Activated CD8-positive, alpha-beta memory T cell treated with anti-CD3 and anti-CD28 coated beads, Interleukin-2, amount 50 U/mL, for 48 hours (primary cell): Measurements from ENCODE around the gene RBP3.

ENCODE experiments used
- DNase-seq: peaks from one replicate; pipeline ENCODE4 v3.0.0-alpha.2; 2020

RBP3 gene

DNA sequence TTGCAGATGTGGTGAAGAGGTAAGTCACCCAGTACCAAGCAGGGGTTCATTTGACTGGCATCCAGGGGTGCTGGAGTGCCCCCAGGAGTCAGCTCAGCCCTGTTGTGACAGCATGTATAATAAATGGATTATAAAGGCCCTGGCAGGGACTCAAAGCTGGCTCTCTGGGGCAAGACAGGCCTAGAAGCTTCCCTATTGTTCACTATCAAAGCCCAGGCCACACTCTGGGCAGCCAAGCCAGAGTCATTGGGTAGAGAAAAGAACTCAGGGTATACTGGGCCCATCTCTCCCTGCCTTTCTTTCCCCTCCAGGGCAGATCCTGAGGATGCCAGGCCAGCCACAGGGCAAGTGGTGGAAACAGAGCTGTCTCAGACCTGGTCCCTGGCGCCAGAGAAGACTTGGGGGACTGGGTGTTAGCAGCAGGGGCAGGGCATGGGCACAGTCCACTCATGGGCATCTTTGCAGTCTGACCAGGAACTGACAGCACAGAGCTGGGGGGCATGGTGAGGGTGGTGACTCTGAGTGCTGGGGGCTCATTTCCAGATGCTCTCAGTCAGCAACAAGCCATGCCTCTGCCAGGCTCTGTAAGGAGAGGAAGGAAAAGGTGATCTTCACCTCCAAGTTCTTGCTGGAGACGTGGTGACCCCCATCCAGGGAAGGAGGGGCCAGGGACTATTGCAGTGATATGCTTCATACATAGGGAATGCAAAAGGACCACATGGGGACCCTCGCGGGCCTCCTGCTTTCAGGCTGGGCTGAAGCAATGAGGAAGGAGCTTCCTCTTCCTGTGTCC, 11.7 kb downstream of the RBP3 start:
- no peak for DNase-seq

DNA sequence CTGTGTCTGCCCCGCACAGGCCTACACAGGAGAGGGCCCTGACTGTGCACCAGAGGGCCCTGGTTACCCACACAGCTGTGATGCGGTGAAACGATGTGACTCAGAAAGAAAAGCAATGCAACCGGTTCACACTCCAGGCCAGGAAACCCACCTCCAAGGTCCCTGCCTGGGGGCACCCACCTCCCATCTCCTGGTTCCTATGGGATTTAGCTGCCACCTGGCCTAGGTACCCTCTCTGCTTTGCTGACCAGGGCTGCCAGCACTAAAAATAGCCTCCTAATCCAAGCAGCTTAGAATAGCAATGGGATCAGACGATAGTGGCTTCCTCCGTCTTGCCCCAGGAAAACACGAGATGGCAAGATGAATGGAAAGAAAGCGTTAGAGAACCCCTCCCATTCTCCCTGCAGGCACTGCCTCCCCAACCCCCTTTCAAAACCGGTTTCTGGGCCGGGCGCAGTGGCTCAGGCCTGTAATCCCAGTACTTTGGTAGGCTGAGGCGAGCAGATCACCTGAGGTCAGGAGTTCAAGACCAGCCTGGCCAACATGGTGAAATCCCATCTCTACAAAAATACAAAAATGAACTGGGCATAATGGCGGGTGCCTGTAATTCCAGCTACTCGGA, 12.4 kb downstream of the RBP3 start:
- no peak for DNase-seq

GRCh38 chr10:47361293-47361692, 13.1 kb downstream of the RBP3 start:
- DNase-seq, result peak; percentile 75

GRCh38 chr10:47362199-47362598, 14.0 kb downstream of the RBP3 start:
- DNase-seq, result no peak

DNA sequence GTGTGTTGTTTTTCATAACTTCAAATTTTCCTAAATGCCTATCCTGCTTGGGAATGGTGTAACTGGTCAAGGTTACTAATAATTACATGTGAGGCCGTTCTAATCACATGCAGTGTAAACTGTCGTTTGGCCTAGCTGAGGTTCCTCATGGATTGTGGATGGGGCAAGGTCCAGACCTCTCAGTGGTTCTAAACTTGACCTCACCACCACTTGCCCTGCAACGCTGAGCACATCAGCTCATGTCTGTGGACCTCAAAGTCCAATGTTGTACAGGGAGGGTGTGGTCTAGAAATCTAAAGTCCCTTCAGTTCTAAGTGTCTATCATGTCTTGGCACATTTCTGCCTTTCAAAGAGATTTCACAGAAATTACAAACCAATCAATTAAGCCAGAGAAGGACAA, 15.6 kb downstream of the RBP3 start:
- DNase-seq, result no peak

DNA sequence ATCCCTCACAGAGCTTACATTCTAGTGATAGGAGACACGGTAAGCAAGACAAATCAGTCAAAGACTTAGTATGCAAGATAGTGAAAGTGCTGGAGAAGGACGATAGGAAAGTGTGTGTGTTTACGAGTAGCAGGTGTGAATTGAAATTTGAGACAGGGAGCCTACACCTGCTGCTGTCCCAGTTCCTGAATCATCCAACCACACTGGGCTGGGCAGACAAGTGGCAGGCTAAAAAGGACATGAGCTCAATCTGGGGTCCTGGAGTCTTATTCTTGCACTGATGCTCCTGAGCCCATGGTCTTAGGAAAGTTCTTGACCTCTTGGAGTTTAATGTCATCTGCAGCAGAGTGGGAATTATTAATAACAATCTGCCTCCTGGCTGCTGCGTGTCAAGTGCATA, 16.2 kb downstream of the RBP3 start:
- DNase-seq, result no peak

DNA sequence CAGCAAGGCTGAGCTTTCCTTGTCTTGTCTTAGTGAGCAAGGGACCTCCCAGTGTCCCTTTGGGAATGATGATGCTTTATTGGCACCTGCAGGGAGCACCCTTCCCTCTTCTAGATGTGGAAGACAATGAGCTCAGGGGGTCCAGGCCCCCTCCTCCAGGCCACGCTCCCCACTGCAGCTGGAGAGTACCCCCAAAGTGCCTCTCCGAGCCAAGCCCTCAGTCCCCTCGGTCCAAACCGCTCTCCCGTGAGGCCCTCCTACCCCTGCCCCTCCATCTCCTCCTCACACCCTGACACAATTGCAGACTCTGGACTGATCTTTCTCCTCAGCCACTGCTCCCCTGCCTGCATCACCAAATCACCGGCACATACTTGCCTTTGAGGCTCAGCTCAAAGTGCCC, 16.7 kb downstream of the RBP3 start:
- DNase-seq, result no peak

DNA sequence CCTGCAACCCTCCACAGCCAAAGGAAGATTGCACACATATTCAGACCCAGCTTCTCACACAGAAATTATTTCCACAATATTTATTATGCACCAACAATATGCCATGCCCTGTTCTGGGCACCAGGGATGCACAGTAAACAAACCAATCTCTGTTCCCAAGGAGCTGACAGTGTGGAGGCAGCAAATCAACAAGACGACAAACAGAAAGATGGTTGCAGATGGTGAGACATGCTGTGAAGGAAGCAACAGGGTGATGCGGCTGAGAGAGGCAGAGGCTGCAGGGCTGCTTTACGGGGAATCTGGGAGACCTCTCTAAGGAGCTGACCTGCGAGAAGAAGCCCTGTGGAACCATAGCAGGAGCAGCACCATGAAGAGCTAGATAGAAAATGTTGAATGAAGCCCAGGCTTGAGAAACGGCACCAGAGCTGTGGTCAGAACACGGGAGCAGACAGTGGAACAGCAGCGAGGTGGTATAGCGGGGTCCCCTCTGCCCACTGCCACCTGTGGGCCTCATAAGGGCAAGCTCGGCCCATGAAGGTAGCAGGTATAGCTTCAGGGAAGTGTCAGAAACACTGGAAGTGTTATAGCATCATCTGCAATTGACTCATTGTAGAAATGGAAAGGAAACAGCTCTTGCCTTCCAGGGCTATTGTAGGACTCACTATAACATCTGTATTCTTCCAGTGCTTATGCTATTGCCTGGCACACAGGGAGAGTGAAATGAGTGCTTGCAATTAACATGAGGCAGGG, 17.4 kb downstream of the RBP3 start:
- DNase-seq, result no peak

GRCh38 chr10:47366181-47366631, 18.0 kb downstream of the RBP3 start:
- DNase-seq, result no peak

GRCh38 chr10:47366731-47367460, 18.7 kb downstream of the RBP3 start:
- peak; percentile 18 for DNase-seq

- no peak for DNase-seq
Observed at GRCh38 chr10:47367646-47368045, 19.5 kb downstream of the RBP3 start.

- DNase-seq, result peak; percentile 36
Observed at GRCh38 chr10:47368431-47369180, 20.4 kb downstream of the RBP3 start.

DNA sequence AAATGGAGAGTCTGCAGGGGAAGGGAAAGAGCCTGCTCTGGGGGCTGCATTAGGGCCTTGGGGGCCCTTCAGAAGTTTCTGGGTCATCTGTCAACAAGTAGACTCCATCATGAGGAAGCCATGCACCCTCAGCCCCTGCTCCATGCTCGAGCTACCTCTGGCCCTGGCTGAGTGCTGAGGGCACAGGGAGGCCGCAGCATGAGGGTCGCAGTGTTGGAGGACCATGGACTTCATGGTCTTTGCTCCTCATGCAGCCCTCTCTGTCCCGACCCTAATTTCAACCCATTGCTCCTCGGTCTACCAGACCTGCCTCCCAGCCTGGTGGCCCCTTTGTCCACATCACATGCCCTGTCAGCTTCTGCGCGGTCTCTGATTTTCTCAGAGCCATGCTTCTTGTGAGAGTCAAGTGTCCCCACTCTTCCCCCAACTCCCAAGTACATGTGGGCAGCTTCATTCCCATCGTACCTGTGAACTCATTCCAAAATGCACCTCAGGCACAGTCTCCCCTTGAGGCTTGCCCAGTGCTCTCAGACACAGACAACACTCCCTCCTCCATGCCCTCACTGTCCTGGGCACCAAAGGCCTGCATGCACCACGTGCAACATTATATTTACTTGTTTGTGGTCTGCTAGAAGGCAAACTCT, 21.2 kb downstream of the RBP3 start:
- peak; percentile 15 for DNase-seq

DNA sequence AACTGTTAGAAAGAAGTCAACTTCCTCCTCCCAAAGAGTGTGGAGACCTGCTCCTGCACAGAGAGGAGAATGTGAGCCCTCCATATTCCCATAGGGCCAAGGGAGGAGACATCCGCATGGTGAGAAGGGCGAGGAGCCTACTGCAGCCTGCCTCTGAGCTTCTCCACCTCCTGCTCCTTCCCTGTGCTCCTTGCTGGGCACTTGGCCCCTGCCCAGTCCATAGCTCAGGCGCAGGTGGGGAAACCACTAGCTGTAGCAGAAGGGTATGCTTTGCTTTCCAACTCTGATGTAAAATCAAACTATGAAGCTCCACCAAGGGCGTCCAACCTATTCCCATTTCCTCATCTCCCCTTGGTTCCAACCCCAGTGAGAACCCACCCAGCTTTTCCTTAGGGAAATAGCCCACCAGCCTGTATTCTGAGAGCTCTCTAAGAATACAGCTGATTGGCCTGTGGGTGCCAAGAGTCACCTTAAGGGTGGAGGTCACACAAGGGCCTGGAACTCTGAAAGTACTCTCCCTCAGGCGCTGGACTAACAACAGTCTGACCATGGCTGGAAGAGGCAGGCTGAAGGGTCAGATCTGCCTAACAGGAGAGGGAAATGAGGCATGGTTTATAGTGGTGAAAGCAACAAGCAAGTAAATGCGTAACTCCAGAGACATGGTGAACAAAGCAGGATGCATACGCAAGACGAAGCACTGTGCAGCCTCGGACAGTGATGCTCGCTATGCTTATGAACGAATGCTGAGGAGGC, 22.0 kb downstream of the RBP3 start:
- peak; percentile 22 for DNase-seq

DNA sequence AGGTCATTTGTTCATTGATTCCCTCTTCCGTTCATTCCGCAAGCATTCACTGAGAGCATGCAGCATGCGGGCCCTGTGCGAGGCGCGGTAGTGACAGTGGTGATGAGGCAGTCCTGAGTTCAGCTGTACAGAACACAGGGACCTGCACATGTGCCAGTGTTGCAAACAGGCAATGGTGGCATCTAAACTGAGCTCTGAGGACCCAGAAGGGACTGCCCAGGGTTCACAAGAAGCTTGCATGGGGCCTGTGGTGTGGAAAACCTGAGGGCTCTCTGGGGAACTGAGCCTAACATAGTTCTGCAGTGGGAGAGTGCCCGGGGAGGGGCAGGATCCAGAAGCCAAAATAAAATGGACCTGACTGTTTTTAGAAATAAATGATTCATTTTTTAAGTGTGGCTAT, 22.7 kb downstream of the RBP3 start:
- DNase-seq, result peak; percentile 37

DNA sequence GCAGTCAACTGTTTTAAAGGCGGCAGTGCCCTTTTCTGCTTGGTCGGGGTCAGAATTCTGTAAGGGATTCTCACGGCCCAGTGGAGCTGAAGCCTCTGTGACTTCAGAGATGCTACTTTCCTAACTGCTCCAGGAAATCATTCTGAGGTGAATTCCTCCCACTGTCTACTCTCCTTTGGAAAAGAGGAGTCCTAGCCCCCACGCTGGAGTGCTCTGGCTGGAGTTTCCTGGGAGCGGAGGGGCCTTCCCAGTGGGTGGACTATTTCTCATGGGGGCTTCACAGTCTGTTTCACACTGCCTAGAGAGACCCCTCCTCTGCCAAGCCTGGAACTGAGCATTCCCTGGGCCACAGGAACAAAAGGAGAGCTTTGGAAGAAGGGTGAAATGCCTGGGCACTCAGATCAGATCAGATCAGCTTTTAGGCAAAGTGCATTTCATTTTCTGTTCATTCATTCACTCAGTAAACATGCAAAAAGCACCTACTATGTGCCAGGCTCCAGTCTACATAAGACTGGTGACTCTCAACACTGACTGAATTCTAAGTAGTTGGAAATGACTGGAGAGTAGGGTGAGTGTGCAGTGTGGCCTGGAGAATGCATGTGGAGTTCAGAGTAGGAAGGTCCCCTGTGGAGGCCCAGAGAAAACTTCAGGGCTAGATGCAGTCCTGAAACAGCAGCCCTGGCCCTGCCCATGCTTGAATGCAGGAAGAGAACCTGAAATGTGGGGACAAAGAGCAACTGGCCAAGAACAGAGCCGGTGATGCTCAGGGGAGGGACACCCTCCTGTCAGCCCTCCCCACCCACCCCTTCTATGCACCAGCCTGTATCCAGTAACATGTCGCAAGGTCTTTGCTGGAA, 23.7 kb downstream of the RBP3 start:
- peak; percentile 13 for DNase-seq

DNA sequence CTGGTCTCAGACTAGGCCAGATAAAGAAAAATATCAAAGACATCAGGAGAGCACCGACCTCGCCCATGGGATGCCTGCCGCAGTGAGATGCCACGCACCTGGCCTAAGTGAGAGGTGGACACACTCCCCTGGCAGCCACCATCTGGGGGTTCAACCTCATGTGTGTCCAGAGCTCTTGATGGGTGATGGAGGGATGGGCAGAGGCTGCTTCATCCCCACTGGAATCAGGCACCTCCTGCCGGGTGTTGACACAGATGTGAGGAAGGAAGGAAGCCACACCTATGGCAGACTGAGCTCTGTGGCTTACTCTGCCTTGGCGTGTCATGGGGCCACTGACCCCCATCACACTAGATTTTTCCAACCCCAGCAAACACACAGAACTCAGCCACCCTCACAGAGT, 24.6 kb downstream of the RBP3 start:
- DNase-seq, result peak; percentile 34

GRCh38 chr10:47374611-47375536, 26.7 kb downstream of the RBP3 start:
- DNase-seq, result peak; percentile 36
